Measurements from ENCODE around the gene TSPY9. TPM values are rescaled to one million over a fixed set of nuclear protein-coding genes. Genes with fewer than 3 reads are reported as not detected.

The TSPY9 gene
- total and polyA plus RNA-seq, 3 donors (not counting 1 experiment from before 2014, with no cell fraction given), result not detected

Other genes with a start within 250 kb of the TSPY9 start
- not detected for gene TSPY4, start 149.8 kb upstream of the TSPY9 start, total RNA-seq
- gene TSPY4, start 149.8 kb upstream of the TSPY9 start, polyA plus RNA-seq, result not detected
- not detected for gene TSPY8, start 129.5 kb upstream of the TSPY9 start, total RNA-seq
- gene TSPY8, start 129.5 kb upstream of the TSPY9 start, polyA plus RNA-seq, result not detected
- gene TSPY3, start 88.8 kb upstream of the TSPY9 start, total RNA-seq, result not detected
- not detected for gene TSPY3, start 88.8 kb upstream of the TSPY9 start, polyA plus RNA-seq
- not detected for gene TSPY1, start 20.3 kb upstream of the TSPY9 start, total RNA-seq
- not detected for gene TSPY1, start 20.3 kb upstream of the TSPY9 start, polyA plus RNA-seq
- not detected for gene TSPY10, start 40.6 kb downstream of the TSPY9 start, total RNA-seq
- gene TSPY10, start 40.6 kb downstream of the TSPY9 start, polyA plus RNA-seq, result not detected

Measured in mammary epithelial cell (primary cell).